Globus pallidus (tissue), 1 donor: Measurements from ENCODE around the gene ANKRD44.

Experiments used
- DNase-seq: peaks from one replicate; pipeline ENCODE4 v3.0.0-alpha.2; 2015; ENCODE audit warnings: low spot score

The ANKRD44 gene

DNA sequence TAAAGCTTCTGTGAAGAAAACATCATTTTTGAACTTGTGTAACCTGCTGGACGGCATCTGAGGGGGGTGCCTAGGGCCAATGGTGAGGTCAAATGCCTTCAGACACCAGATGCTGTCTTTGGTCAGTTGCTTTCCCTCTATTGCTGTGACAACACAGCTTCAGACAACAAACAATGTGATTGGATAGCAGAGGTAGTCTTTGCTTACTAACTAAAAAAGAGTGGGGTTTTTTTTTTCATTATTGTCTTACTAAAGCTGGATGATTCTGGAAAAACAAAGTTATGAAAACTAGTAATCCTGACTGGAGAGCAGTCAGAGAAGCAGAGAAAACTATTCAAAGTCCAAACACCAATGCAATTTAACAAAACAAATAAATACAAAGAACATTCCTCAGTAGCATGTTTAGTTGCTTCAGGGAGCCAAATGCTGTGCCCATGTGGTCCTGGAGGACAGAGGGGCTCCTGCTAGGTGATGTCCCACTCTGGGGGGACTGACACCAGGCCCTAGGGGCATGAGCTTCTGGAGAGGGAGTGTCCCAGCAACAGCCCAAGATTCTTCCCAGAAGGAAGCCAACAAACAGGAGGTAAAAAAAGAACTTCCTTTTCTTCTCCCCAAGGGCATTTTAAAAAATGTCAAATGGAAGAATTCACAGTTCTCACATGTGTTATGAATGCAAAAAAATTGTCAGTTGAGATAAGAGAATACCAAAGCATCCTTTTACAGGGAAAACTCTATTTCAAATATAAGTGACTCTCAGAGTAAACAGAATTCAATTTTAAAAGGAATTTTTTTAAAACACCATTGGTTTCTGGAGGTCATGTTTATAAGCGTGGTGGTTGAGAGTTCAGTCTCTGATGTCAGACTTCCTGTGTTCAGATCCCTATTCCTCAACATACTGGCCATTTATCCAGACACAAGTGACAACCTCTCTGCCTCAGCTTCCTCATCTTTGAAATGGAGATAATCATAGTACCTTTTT lies 203.0 kb downstream of the ANKRD44 start:
- no peak for DNase-seq

- DNase-seq, result no peak
These were observed 207.2 kb downstream of the ANKRD44 start for GRCh38 chr2:197103363-197103762.

- no peak for DNase-seq
These were observed 208.3 kb downstream of the ANKRD44 start for GRCh38 chr2:197102231-197102630.

DNA sequence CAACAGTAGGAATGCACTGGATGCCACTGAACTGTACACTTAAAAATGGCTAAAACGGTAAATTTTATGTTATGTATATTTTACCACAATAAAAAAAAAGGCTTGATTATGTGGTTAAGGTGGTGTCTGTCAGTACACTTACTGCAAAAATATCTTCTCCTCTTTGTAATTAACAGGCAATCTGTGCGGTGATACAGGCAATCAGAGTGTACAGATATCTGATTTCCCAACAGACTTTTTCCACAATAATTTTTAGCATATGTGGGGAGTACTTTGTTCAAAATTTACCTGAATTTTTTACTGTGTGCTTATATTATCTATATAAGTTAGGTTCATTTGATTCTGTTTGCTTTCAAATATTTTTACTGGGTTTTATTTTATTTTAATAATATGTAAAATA lies 209.1 kb downstream of the ANKRD44 start:
- DNase-seq, result no peak

- no peak for DNase-seq
These were observed 212.8 kb downstream of the ANKRD44 start for GRCh38 chr2:197097578-197098366.

DNA sequence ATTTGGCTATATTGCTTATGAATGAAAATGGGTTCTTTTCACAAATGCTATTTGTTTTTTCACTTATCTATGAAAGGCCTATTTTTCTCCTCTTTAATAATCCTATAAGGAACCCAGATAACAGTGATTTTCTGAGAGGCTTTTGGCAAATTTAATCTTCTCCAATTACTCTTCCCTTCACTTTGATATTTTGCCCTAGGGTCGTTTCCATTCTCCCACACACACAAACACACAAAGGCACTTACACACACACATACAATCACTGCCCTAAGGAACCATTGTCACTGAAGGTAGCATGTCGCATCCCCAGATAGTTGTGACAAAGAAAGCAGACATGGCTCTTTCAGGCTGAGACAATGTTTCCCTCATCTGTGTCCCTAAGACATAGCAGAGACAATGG lies 213.9 kb downstream of the ANKRD44 start:
- no peak for DNase-seq

DNA sequence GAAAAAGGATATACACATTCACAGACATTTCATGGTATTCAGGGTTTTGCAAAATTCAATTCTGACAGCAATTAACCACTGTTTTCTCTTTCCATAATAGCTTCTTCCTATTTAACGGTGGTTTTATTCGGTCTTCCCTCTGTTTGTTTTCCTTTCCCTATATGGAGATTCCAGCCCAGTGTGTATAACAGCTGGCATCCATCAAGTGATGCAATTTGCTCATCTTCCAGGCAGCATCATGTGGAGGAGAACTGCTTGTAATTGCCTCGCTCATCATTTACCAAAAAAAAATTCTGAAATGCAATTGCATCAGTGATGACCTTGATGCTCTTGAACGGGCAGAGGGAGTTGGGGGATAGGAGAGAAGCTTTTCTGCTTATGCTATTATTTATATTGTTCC lies 218.1 kb downstream of the ANKRD44 start:
- no peak for DNase-seq

DNA sequence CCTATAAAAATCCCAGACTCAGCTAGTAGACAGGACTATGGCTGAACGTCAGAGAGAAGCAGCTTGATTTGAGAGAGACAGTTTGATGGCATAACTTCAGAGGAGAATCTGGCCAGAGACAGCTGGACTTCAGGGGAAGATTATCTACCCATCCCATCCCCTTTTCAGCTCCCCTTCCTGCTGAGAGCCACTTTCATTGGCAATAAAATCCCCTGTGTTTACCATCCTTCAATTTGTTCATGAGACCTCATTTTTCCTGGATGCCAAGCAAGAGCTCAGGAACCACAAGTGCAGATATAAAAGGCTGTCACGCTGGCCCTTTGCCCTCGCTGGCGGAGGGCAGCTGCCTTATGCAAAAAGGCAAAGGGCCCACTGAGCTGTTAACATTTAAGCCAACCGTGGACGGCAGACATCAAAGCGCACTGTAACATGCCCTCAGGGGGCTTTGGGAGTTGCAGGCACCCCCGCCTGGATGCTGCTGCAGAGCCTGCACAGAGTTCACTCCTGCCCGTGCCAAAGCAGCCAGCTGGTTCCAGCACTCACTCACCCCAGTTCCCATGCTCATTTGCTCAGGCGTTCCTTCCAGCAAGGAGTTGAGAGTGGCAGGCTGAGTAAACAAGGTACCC lies 219.7 kb downstream of the ANKRD44 start:
- DNase-seq, result no peak

DNA sequence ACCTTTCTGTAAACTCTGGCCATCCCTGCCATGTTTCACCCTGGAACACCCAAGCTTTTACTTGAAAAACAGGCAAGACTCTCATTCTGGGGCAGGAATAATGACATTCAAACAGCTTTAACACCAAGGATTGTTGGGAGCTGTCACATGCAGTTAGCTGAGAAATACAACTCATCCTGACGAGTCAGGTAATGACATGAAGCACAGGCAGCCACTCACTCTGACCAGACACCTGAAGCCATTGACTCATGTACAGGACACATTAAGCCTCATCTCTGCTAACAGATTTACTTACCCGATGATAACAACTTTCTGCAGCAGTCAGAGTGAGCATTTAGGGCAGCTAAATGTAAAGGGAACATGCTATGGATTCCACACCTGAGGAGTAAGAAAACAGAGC lies 220.9 kb downstream of the ANKRD44 start:
- DNase-seq, result no peak

DNA sequence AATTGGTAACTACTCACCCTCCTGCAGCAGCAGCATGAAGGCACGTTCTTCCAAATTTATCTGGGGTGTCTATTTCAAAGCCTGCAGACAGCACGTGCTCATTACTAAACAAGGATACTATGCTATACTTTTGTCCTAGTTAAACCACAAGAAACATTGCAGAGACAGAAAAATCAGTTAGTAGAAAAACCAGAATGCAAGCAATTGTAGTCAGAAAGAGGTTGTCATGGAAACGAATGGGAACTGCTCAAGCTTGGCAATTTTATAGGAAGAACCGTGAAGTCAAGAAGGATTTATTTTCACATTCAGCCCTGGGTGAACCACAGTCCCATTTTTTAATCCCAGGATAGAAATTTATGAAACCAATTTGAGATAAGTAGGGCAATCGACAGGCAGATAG lies 221.9 kb downstream of the ANKRD44 start:
- no peak for DNase-seq

- DNase-seq, result no peak
These were observed 224.1 kb downstream of the ANKRD44 start for GRCh38 chr2:197086500-197086899.

DNA sequence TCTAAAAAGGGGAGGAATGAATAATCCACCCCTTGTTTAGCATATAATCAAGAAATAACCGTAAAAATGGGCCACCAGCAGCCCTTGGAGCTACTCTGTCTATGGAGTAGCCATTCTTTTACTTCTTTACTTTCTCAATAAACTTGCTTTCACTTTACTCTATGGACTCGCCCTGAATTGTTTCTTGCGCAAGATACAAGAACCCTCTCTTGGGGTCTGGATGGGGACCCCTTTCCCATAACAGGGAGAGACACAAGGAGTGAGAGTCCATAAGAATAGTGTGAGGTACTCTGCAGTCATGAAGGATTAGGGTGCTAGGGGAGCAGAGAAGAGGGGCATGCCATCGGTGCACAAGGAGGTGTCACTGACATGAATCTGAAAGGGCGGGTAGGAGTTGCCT lies 224.9 kb downstream of the ANKRD44 start:
- no peak for DNase-seq

DNA sequence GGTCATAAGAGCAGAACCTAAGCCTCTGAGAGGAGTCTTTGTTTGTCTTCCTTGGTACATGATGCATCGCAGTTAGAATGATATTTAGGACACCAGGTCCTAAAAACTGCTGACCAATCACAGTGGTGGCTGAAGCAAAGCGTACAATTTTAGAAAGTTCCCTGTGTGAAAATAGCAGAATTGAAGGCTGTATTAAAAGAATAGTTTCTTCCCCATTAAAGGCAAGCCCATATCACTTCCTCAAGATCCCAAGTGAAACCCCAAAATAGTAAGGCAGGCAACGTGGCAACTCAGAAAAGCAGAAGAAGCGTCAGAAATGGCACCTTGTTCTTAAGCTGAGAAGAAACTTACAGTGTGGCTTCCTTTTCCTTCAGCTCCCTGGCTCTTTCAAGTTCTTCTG lies 229.3 kb downstream of the ANKRD44 start:
- DNase-seq, result peak; percentile 56

- no peak for DNase-seq
These were observed 229.9 kb downstream of the ANKRD44 start for GRCh38 chr2:197080578-197081216.

GRCh38 chr2:197079832-197080555 lies 230.6 kb downstream of the ANKRD44 start:
- peak; percentile 58 for DNase-seq

- peak; percentile 76 for DNase-seq
These were observed 231.2 kb downstream of the ANKRD44 start for GRCh38 chr2:197079414-197079813.

GRCh38 chr2:197078535-197078934 lies 232.0 kb downstream of the ANKRD44 start:
- peak; percentile 83 for DNase-seq

DNA sequence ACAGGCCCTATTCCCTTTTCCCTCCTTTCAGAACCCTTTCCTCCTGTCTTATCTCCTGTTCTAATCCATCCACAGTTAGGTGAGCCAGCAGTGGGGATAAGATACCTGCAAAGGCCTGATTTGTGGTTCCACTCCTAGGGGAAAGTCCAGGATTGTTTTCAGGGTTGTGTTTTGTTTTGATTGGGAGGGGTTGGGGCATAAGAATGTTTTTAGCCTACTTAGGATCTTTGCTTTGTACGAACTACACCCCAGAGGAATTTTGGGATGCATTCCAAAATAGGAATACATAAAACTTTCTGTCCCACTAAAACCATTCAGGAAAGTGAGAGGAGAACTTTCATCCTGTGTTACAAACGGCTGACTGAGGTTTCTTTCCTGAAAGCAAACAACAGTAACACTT lies 233.2 kb downstream of the ANKRD44 start:
- no peak for DNase-seq

DNA sequence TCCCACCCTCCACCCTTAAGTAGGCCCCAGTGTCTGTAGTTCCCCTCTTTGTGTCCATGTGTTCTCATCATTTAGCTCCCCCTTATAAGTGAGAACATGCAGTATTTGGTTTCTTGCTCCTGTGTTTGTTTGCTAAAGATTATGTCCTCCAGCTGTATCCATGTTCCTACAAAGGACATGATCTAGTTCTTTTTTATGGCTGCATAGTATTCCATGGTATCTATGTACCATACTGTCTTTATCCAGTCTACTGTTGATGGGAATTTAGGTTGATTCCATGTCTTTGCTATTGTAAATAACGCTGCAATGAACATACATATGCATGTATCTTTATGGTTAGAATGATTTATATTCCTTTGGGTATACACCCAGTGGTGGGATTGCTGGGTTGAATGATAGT lies 233.9 kb downstream of the ANKRD44 start:
- no peak for DNase-seq

DNA sequence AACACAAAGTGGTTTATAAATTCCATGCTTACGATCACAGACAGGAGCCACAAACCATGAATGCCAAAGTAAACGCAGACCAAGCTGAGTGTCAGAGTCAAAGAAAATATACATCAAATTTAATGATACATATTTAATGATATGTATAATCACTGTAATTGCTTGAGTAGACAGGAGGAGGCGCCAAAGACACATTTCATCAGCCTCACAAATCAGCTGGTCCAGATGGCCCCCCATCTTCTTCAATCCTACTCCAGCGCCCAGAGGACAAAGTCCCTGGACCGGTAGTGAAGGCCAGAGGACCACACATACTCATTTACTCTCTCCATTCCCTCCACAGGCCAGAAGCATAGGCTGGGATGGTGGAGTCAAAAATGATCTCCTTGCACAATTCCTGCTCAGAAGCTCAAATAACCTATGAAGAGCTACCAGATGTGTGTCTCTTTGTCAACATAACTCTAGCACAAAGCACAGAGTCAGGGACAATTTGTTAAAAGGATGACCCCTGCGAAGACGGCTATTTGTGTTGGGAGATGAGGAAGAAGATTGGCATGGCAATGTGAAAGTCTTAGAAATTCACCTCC lies 234.7 kb downstream of the ANKRD44 start:
- no peak for DNase-seq

- no peak for DNase-seq
These were observed 235.3 kb downstream of the ANKRD44 start for GRCh38 chr2:197075281-197075680.
